ENCODE measurements around the gene KRT74.

KRT74 gene

GRCh38 chr12:52518574-52519386 lies 54.9 kb downstream of the KRT74 start:
- no peak for DNase-seq

GRCh38 chr12:52517888-52518287 lies 55.8 kb downstream of the KRT74 start:
- DNase-seq: no peak

- DNase-seq: no peak
These were observed 56.4 kb downstream of the KRT74 start for GRCh38 chr12:52517005-52517835.

- no peak for DNase-seq
These were observed 57.5 kb downstream of the KRT74 start for GRCh38 chr12:52515927-52516831.

All from CD4-positive, alpha-beta T cell treated with Interleukin-21 for 1 hour (primary cell).